Peyer's patch (tissue), 4 donors: ENCODE data around the gene APOL1.
"Not testable (repeated sequence)": the region's sequence is repeated elsewhere in the genome, so short reads cannot be mapped to it uniquely, and the experiment has no call there.

Experiments
- POLR2A ChIP-seq, 2 donors: fragments of 450-650 bp; IDR thresholded peaks; one replicate each; pipeline ENCODE4 v1.5.1; 2017; ENCODE audit warnings: antibody characterized with exemption in 2 of 2, mild to moderate bottlenecking in 2 of 2, moderate library complexity in 2 of 2
- TF ChIP-seq, protein P1 (sequence below), 6 experiments: fragments of 450-650 bp in 4 of 6; fragments of 200-600 bp in 2 of 6; sonication (generic) in 1 of 6; IDR thresholded peaks; one replicate each; pipeline ENCODE4 v1.5.1; 2017 to 2019; ENCODE audit warnings: antibody characterized with exemption in 6 of 6, mild to moderate bottlenecking in 3 of 6, moderate library complexity in 1 of 6

DNA sequence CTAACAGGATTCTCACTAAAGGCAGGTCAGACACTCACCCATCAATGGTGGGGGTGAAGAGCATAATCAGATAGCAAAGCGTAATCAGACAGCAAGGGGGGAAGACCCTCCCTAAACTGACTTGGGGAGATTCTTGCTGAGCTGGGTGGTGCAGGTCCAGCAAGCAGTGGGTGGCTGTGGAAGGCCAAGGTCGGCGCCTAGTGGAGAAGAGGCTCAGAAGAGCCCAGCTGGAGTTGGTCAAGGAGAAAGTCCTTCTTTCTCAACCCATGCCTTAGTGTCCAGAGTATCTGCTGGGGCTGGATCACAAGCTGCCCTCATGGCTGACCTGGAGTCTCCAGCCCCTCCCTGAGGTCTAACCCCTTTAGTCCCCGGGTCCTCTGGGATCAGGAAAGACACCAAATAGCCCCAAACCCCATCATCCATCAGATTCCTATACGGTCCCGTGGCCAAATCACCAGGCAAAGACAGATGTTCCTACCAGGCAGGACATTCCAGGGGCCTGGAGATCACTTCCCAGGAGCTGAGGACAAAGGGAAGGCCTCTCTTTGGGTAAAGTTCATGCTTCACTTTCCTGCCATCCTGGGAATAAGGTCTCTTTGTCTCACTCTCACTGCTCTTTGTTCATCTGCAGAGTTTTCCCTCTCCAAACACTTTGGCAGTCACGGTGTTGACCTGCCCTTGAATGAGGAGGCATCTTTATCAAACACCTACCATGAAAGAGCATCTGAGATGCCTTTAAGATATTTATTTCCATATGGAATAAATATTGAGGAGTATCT lies 11.1 kb downstream of the APOL1 start:
- TF ChIP-seq, protein P1, sequence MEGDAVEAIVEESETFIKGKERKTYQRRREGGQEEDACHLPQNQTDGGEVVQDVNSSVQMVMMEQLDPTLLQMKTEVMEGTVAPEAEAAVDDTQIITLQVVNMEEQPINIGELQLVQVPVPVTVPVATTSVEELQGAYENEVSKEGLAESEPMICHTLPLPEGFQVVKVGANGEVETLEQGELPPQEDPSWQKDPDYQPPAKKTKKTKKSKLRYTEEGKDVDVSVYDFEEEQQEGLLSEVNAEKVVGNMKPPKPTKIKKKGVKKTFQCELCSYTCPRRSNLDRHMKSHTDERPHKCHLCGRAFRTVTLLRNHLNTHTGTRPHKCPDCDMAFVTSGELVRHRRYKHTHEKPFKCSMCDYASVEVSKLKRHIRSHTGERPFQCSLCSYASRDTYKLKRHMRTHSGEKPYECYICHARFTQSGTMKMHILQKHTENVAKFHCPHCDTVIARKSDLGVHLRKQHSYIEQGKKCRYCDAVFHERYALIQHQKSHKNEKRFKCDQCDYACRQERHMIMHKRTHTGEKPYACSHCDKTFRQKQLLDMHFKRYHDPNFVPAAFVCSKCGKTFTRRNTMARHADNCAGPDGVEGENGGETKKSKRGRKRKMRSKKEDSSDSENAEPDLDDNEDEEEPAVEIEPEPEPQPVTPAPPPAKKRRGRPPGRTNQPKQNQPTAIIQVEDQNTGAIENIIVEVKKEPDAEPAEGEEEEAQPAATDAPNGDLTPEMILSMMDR (IDR thresholded peaks at IDR 0.05): not testable (repeated sequence)
- TF ChIP-seq POLR2A (IDR thresholded peaks at IDR 0.05): not testable (repeated sequence)
